AG09319 (cell line): ENCODE measurements around the gene CCNL2.

ENCODE experiments used
- DNase-seq: peaks from one replicate; pipeline ENCODE4 v3.0.0-alpha.2; 2010; ENCODE audit warnings: low read depth; ENCODE audit errors: extremely low read depth
- CTCF ChIP-seq: IDR thresholded peaks from 2 replicates; pipeline ENCODE4 v1.5.1; 2011; ENCODE audit warnings: low read depth, mild to moderate bottlenecking, inconsistent platforms, low read length, moderate library complexity

The CCNL2 gene

GRCh38 chr1:1356796-1357401 lies 42.2 kb downstream of the CCNL2 start:
- DNase-seq, result no peak
- TF ChIP-seq CTCF, result no peak

GRCh38 chr1:1356166-1356795 lies 42.9 kb downstream of the CCNL2 start:
- no peak for TF ChIP-seq CTCF
- DNase-seq, result no peak

- no peak for DNase-seq
- no peak for TF ChIP-seq CTCF
Observed at GRCh38 chr1:1355416-1355815, 43.7 kb downstream of the CCNL2 start.

GRCh38 chr1:1354271-1355247 lies 44.6 kb downstream of the CCNL2 start:
- TF ChIP-seq CTCF, result no peak
- no peak for DNase-seq

- TF ChIP-seq CTCF, result no peak
- no peak for DNase-seq
Observed at GRCh38 chr1:1353389-1354151, 45.6 kb downstream of the CCNL2 start.

GRCh38 chr1:1352786-1353388 lies 46.2 kb downstream of the CCNL2 start:
- DNase-seq, result no peak
- TF ChIP-seq CTCF, result no peak
